Erythroblast (primary cell): Measurements from ENCODE around the gene SEC11A.
A peak's percentile ranks its signal among the peaks of the same experiment; 100 is the strongest.
"Not testable (repeated sequence)": the region's sequence is repeated elsewhere in the genome, so short reads cannot be mapped to it uniquely, and the experiment has no call there.

Source experiments
- DNase-seq, 2 experiments: peaks; one replicate each; lab custom pipeline; 2025; lab: John Stamatoyannopoulos, UW
- GATA1 ChIP-seq: IDR thresholded peaks from 2 replicates; pipeline ENCODE4 v1.6.1; 2011; ENCODE audit warnings: low read depth, mild to moderate bottlenecking, control low read depth, low read length, moderate library complexity
- POLR2A ChIP-seq: IDR thresholded peaks from 2 replicates; pipeline ENCODE4 v1.6.1; 2011; ENCODE audit warnings: mild to moderate bottlenecking, low read length

Gene SEC11A

DNA sequence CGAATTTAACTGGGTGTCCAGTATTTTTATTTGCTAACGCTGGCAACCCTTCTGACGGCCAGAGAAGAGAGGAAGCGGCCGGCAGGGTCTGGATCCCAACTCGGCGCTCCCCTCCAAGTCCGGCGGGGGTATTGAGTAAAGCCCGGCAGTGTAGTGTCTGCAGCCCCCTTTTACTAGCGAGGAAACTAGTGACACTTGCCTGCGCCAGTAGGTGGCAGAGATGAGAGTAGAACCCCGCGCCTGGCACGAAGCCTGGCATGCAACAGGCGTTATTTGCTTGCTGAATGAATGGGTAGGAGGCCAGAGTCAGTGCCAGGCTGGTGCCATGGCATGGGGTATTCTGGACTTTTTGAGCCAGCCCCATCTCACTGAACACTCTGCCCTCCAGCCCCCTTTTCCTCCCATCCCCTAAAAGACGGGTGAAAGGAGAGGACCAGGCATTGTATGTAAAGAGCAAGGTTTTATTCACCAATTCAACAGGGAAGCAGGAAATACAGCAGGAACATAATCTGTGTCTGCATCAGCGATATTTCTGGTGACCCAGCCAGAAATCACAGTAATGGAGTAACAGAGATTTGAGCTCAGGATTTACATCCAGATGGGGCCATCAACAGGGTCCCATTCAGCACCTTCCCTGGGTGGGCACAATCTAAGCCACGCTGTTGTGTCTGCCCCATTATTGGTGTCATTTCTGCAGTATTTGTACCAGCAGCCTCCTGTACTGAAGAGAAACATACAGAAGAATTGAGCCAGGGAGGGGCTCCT is 61.1 kb downstream of the SEC11A start:
- no peak for TF ChIP-seq POLR2A
- no peak for TF ChIP-seq GATA1
- peak; percentile 79 to 81 for DNase-seq

DNA sequence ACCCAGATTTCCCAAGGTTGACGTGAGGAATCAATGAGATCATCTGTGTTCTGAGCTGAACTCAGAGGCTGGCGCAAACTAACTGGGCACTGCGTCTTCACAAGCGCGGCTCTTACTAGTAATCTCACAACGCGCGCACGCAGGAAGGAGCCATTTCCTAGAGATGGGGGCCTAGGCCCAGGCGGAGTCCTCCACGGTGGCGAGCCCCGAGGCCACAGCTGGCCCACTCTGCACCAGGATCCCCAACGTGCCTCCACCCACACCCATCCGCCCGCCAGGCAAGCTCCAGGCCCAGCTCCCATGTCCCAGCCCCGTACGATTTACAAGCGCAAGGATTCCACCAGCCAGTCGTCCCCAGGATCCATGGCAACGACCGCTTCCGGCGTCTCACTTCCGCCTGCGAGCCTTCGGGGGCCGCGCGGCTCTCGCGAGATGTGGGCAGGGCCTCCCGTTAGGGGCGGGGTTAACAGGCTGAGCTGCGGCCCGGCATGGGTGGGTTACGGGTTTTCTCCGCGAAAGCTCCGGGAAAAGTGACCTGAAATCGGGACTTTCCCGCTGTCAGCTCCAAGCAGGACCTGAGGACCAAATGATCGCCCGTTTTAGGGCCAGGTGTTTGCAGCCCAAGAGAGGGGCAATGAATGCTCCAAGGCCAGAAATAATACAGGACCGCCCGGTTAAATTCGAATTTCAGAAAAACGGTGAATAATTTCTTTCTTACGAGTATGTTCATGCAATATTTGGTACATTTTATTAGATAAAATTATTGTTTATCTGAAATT is 61.8 kb downstream of the SEC11A start, which contains the start of gene WDR73:
Gene WDR73 (minus strand): TSS at position 374 of the 779 bp plus-strand sequence. CDS start 9 bp downstream, at position 365.
- DNase-seq: peak; percentile 95 to 97

DNA sequence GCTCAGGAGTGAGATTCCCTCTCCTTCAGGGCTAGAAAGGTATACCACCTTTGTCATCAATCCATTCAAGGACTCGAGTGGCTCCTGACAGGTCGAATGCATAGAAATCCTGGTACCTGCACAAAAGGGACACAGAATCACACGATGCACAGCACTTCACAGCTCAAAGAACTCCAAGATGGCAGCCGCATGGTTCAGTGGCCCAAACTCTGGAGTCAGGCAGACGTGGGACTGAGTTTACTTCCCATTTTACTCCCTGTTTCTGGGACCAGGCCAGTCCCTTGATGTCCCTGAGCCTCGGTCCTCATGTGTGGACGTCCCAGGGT is 62.4 kb downstream of the SEC11A start:
- TF ChIP-seq POLR2A (no peak), GATA1 (no peak)
- DNase-seq: no peak

More for the DNA sequence above, 61.8 kb downstream of the SEC11A start, which contains the start of gene WDR73:
- TF ChIP-seq POLR2A (peak; percentile 79), GATA1 (no peak)

DNA sequence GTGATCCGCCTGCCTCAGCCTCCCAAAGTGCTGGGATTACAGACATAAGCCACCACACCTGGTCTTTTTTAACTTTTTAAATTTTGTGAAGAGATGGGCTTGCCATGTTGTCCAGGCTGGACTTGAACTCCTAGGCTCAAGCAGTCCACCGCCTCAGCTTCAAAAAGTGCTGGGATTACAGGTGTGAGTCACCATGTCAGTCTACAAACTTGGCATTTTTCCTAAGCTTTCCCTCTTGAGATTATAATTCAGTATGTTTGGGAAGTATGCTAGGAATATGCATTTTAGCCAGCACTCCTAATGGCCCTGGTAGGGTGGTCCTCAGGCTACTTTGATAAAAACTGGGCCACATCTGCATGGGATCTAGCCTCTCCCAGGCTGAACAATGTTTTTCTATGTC is 66.2 kb downstream of the SEC11A start:
- no peak for DNase-seq
- TF ChIP-seq POLR2A (no peak), GATA1 (no peak)

DNA sequence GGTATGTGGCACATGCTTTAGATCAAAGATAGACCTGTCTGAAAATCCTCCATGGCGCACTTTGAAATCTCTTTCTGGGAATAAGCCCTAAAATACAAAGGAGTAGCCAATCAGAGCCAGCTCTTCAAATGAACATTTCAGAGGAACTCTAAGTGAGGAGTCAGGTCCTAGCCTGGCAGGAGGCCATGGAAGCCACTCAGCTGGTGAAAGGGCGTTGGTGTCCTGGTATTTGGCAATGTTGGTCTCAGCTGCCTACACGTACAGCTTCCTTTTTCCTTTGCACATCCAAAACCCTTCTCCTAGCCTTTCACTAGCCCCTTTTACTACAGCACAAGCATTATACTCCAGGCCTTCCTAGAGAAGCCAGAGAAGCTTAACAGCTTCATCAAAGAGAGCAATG is 67.4 kb downstream of the SEC11A start:
- no peak for DNase-seq
- TF ChIP-seq GATA1 (no peak), POLR2A (no peak)

DNA sequence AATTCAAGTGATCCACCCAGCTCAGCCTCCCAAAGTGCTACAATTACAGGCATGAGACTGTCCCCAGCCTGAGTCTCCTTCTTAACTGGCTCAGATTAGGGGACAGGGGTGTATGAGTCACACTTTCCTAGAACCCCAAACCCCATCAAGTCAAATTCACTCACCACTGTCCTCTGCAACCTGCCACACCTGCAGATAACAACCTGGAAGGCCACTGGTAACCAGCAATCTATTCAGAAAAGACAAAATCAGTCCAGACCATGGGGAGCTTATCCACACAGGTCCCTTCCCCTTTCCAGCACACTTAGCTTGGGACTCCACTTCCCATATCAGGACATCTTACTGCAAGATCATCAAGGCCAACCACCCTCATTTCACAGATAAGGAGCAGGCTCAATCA is 68.2 kb downstream of the SEC11A start:
- peak; percentile 32 to 45 for DNase-seq
- TF ChIP-seq GATA1 (no peak), POLR2A (no peak)

DNA sequence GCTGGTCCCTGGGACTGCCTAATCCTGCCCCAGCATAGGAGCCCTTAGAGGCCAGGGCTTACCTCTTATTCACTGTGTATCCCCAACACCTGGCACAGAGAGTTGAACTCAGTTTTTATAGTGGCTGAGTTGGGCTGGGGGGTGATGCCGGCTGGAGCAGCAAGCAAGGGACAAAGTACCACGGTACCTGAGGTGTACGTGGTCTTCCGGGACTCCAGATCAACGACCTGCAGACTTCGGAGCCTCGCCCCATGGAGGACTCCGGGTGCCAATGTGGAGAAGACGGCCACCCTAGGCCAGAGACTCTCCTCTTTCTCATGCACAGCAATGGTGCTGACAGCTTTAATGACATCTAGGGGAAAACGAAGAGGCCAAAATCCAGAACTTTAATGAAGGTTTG is 69.9 kb downstream of the SEC11A start:
- no peak for TF ChIP-seq POLR2A
- DNase-seq: no peak

DNA sequence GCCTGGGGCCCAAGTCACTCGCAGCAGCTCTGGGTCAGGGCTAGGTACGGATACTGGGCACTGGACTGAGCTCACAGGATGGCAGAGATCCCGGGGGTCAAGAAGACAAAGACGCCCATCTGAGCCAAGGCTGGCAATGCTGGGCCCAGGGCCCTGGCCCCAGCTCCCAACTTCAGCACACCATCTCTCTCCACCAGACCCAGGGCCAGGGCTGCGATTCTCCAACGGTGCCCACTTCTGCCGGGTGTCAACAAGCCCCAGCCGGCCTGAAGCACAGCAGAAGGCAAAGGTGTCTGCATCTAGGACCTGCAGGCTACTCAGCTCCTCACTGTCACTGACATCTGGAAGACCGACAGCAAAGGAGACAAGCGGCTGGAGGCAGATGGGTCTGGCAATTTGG is 70.4 kb downstream of the SEC11A start:
- no peak for TF ChIP-seq GATA1
- TF ChIP-seq POLR2A: peak; percentile 12
- DNase-seq: no peak

DNA sequence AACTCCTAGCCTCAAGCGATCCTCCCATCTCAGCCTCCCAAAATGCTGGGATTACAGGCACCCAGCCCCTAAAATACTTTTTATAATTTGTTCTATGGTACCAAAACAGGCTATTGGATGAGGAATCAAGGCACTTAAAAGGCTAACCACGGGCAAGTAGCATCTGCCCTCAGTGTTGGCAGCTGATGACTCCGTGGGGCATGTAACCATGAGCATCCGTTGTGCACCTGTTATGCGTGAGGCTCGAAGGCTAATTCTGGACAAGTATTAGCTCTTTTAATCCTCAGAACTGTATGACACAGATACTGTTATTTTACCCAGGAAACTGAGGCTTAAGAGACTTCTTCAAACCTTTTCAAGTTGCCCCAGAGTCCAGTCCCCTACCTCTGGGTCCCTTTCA is 72.1 kb downstream of the SEC11A start:
- DNase-seq: no peak
- TF ChIP-seq GATA1: no peak
- no peak for TF ChIP-seq POLR2A

DNA sequence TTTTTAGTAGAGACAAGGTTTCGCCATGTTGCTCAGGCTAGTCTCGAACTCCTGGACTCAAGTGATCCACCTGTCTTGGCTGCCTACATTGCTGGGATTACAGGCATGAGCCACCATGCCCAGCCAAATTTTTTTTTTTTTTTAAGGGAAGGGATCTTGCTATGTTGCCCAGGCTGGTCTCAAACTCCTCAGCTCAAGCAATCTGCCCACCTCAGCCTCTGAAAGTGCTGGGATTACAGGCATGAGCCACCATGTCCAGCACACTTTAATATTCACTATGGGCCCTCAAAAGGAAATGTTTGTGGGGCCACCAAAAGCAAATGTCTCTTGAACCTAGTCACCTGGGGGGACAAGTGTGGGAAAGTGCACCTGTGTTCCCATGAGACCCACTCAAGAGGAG is 73.3 kb downstream of the SEC11A start:
- not testable (repeated sequence) for DNase-seq

DNA sequence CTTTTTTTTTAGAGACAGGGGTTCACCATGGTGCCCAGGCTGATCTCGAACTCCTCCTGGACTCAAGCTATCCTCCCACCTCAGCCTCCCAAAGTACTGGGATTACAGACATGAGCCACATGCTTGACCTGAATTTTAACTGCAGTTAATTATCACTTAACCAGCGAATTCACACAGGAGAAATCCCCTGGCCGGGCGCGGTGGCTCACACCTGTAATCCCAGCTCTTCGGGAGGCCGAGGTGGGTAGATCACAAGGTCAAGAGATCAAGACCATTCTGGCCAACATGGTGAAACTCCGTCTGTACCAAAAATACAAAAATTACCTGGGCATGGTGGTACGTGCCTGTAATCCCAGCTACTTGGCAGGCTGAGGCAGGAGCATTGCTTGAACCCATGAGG is 74.1 kb downstream of the SEC11A start:
- not testable (repeated sequence) for DNase-seq

DNA sequence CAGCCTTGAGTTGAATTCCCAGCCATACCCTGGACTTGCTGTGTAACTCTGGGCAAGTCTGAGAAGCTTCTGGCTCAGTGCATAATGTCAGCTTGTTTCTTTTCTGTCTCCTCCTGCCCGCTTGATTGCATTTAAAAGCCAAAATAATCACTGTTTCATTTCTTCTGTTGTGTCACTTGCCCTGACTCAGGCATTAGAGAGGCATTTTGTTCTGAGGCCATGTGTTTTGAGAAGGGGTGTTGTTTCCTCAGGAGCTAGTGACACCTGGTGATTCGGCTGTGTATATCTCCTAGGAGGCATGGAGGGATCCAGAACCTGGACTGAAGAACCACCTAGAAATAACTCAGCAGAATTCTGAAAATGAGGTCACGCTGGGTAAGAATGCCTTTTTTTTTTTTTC is 77.8 kb downstream of the SEC11A start:
- DNase-seq: peak; percentile 46 to 56
- no peak for TF ChIP-seq POLR2A
- no peak for TF ChIP-seq GATA1

DNA sequence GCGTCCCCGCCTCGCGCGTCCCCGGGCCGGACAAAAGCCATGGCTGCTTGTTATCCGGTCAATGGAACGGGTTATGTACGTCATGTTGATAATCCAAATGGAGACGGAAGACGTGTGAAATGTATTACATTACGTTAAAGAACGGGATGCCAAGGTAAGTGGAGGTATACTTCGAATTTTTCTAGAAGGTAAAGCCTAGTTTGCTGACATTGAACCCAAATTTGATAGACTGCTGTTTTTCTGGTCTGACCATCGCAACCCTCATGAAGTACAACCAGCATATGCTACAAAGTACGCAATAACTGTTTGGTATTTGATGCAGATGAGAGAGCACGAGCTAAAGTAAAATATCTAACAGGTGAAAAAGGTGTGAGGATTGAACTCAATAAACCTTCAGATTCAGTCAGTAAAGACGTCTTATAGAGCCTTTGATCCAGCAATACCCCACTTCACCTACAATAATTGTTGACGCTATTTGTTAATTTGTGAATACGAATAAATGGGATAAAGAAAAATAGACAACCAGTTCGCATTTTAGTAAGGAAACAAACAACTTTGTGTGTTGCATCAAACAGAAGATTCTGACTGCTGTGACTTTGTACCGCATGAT is 81.6 kb downstream of the SEC11A start:
- DNase-seq: peak in 1 of 2 experiments; percentile 45
- no peak for TF ChIP-seq POLR2A
- no peak for TF ChIP-seq GATA1
